Progenitor cell of endocrine pancreas (in vitro differentiated cells): Measurements from ENCODE around the gene APCDD1. TPM values are rescaled to one million over a fixed set of nuclear protein-coding genes. Genes with fewer than 3 reads are reported as not detected.

Experiments used
- DNase-seq: peaks from one replicate; pipeline ENCODE4 v3.0.0; 2021; ENCODE audit warnings: low spot score; ENCODE audit not compliant: unreplicated experiment
- H3K27ac Mint-ChIP-seq: 2 replicates; pipeline ENCODE4 v1.8.0; 2021; ENCODE audit warnings: mild to moderate bottlenecking, moderate library complexity, mixed read lengths
- H3K27me3 Mint-ChIP-seq: 2 replicates; pipeline ENCODE4 v1.8.0; 2021; ENCODE audit warnings: mixed read lengths
- H3K36me3 Mint-ChIP-seq: 2 replicates; pipeline ENCODE4 v1.8.0; 2022; ENCODE audit warnings: mixed read lengths; ENCODE audit not compliant: insufficient read depth
- H3K4me1 Mint-ChIP-seq: 2 replicates; pipeline ENCODE4 v1.8.0; 2021; ENCODE audit warnings: low read depth, mixed read lengths
- H3K4me3 Mint-ChIP-seq: 2 replicates; pipeline ENCODE4 v1.8.0; 2021; ENCODE audit warnings: low read depth, mild to moderate bottlenecking, moderate library complexity, mixed read lengths
- H3K9me3 Mint-ChIP-seq: 2 replicates; pipeline ENCODE4 v1.8.0; 2021; ENCODE audit warnings: low read depth, mixed read lengths
- CTCF ChIP-seq: fragments of 200-600 bp; sonication (generic); IDR thresholded peaks from one replicate; pipeline ENCODE4 v1.5.0; 2021; ENCODE audit warnings: antibody characterized with exemption, mild to moderate bottlenecking; ENCODE audit not compliant: unreplicated experiment
- total RNA-seq: library from RNA; stranded (reverse); gene quantifications from 2 replicates; pipeline ENCODE4 v1.2.1, GENCODE V29; 2021

The APCDD1 gene
- total RNA-seq, 1 donor from 2014 or later: 9.7 TPM

- H3K27me3 Mint-ChIP-seq: peaks cover 23% of the 10 kb centered on the region
- H3K4me3 Mint-ChIP-seq: no peak overlapping the region
- TF ChIP-seq CTCF: peak; percentile 92
- DNase-seq: peak; percentile 57
- H3K36me3 Mint-ChIP-seq: no peaks in the 10 kb centered on the region
- peaks cover 3% of the 10 kb centered on the region for H3K9me3 Mint-ChIP-seq
- no peak overlapping the region for H3K27ac Mint-ChIP-seq
- peaks cover 5% of the 10 kb centered on the region for H3K4me1 Mint-ChIP-seq
Observed at GRCh38 chr18:10519999-10520935, 65.8 kb downstream of the APCDD1 start.

- DNase-seq: no peak
- peaks cover 3% of the 10 kb centered on the region for H3K9me3 Mint-ChIP-seq
- no peak overlapping the region for H3K4me3 Mint-ChIP-seq
- peaks cover 13% of the 10 kb centered on the region for H3K27me3 Mint-ChIP-seq
- peaks cover 5% of the 10 kb centered on the region for H3K4me1 Mint-ChIP-seq
- H3K36me3 Mint-ChIP-seq: no peaks in the 10 kb centered on the region
- TF ChIP-seq CTCF: no peak
- H3K27ac Mint-ChIP-seq: no peak overlapping the region
Observed at GRCh38 chr18:10521566-10521965, 67.1 kb downstream of the APCDD1 start.

- Mint-ChIP-seq H3K4me3 (no peak overlapping the region), H3K4me1 (peaks cover 13% of the 10 kb centered on the region), H3K9me3 (peaks cover under 1% of the 10 kb centered on the region), H3K27ac (no peak overlapping the region), H3K27me3 (peaks cover 10% of the 10 kb centered on the region), H3K36me3 (no peaks in the 10 kb centered on the region)
- no peak for TF ChIP-seq CTCF
- DNase-seq: no peak
Observed at GRCh38 chr18:10522574-10522973, 68.1 kb downstream of the APCDD1 start.

- peaks cover 10% of the 10 kb centered on the region for H3K27me3 Mint-ChIP-seq
- no peak for DNase-seq
- H3K9me3 Mint-ChIP-seq: no peaks in the 10 kb centered on the region
- TF ChIP-seq CTCF: no peak
- H3K4me3 Mint-ChIP-seq: no peak overlapping the region
- no peaks in the 10 kb centered on the region for H3K36me3 Mint-ChIP-seq
- H3K4me1 Mint-ChIP-seq: peaks cover 15% of the 10 kb centered on the region
- H3K27ac Mint-ChIP-seq: no peak overlapping the region
Observed at GRCh38 chr18:10523544-10523943, 69.1 kb downstream of the APCDD1 start.

- H3K36me3 Mint-ChIP-seq: no peaks in the 10 kb centered on the region
- peaks cover 17% of the 10 kb centered on the region for H3K4me1 Mint-ChIP-seq
- peaks cover 10% of the 10 kb centered on the region for H3K27me3 Mint-ChIP-seq
- no peaks in the 10 kb centered on the region for H3K9me3 Mint-ChIP-seq
- no peak for DNase-seq
- no peak overlapping the region for H3K27ac Mint-ChIP-seq
- TF ChIP-seq CTCF: no peak
- H3K4me3 Mint-ChIP-seq: peak overlapping the region; percentile 96
Observed at GRCh38 chr18:10524507-10525370, 70.3 kb downstream of the APCDD1 start.
